ENCODE results near the gene WSB2. TPM values are rescaled to one million over a fixed set of nuclear protein-coding genes. Genes with fewer than 3 reads are reported as not detected.

WSB2 gene
- total RNA-seq, 1 experiment from 2014 or later: 203 TPM

DNA sequence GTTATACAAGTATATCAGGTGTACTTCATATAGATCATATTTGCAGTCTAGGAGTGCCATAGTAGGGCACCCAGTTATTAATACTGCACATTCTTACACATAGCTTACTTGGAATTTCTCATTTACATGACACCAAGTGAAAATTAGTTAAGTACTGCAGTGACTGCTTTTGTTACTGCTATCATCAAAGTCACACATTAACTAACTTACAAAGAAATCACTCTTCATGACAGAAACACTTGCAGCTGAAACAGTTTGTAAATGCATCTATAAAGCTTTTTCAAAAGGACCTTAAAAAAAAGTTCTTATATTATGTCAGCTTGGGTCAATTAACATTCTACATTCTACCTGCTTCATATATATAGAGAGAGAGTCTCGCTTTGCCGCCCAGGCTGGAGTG, 62.3 kb downstream of the WSB2 start:
- CTCF ChIA-PET: no interaction called here
- BruUV-seq (replicated peaks): no TSS peak
- Histone ChIP-seq H3K36me3 (ENCODE audit: low read depth, low read length) (no peaks in the 10 kb centered on the region), H3K9me3 (ENCODE audit: low read length) (no peaks in the 10 kb centered on the region), H3K4me3 (ENCODE audit: low read length) (no peak overlapping the region), H3K4me2 (ENCODE audit: low read length) (no peak overlapping the region), H3K4me1 (ENCODE audit: insufficient read depth, low read length) (no peaks in the 10 kb centered on the region), H3K27me3 (ENCODE audit: low read length) (no peaks in the 10 kb centered on the region), H3K9ac (ENCODE audit: low read length) (no peak overlapping the region), H3K27ac (ENCODE audit: low read length) (no peak overlapping the region), H3K9me2 (replicated peaks; ENCODE audit: low read length) (no peaks in the 10 kb centered on the region), H3F3A (ENCODE audit: low read length, unreplicated experiment) (no peaks in the 10 kb centered on the region), H3K79me2 (ENCODE audit: low read length) (no peaks in the 10 kb centered on the region), H4K20me1 (ENCODE audit: low read length) (no peaks in the 10 kb centered on the region), H2AFZ (ENCODE audit: low read length) (no peak overlapping the region)
- POLR2A ChIA-PET (ENCODE audit: unreplicated experiment): interaction anchor here (0.7 kb wide), 1 partner anchor 42 kb away, joined by 4 read pairs; no protein-coding TSS in a partner anchor
- no peak for DNase-seq
- no peak for ATAC-seq
- intact Hi-C loops (cut with micrococcal nuclease): no loop called here
- TF ChIP-seq EZH2phosphoT487 (IDR thresholded peaks at IDR 0.05; ENCODE audit: borderline replicate concordance, low read length) (no peak), EZH2 (IDR thresholded peaks at IDR 0.05; ENCODE audit: low read length, unreplicated experiment) (no peak)
- TF ChIP-seq, protein P1, sequence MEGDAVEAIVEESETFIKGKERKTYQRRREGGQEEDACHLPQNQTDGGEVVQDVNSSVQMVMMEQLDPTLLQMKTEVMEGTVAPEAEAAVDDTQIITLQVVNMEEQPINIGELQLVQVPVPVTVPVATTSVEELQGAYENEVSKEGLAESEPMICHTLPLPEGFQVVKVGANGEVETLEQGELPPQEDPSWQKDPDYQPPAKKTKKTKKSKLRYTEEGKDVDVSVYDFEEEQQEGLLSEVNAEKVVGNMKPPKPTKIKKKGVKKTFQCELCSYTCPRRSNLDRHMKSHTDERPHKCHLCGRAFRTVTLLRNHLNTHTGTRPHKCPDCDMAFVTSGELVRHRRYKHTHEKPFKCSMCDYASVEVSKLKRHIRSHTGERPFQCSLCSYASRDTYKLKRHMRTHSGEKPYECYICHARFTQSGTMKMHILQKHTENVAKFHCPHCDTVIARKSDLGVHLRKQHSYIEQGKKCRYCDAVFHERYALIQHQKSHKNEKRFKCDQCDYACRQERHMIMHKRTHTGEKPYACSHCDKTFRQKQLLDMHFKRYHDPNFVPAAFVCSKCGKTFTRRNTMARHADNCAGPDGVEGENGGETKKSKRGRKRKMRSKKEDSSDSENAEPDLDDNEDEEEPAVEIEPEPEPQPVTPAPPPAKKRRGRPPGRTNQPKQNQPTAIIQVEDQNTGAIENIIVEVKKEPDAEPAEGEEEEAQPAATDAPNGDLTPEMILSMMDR (conservative IDR thresholded peaks at IDR 0.05; ENCODE audit: low read depth, low read length): no peak

DNA sequence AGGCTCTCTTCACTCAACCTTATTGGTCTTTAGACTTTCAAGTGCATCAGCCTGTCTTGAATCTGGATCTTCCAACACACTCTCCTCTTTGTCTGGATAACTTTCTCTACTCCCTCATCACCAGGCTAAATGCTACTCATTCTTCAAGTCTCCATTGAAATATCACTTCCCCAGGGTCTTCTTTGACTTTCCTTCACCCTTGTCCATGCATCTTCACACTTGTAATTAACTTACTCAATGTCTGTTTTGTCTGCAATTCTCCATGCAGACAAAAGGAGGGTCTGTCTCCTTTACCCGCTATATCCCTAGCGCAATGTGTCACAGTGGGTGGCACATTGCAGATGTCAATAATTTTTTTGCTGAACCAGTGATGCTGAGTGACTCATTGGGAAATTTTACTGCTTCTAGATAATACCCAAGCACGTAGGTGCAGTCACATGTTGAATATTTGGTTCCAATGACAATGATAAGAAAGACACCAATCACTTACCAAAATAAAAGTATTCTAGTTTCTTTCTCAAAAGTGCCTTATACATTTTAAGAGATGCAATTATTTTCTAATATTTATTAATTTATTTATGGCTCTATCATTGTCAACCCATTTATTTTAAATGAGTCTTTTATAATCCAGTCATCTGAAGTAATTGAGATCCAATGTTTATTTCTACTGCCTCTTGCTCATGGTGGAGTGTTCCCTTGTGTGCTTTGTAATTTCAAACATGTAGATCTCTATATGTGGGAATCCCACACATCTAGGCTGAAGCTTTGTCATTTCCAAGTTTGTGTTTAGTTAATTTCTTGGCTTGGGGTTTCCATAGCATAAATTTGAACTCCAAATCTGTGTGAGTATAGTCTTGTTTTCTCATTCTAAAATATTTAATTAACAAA, 66.2 kb downstream of the WSB2 start:
- no peak overlapping the region for H3K9ac ChIP-seq (ENCODE audit: low read length)
- H3K4me3 ChIP-seq (ENCODE audit: low read length): no peak overlapping the region
- no peaks in the 10 kb centered on the region for H3K4me1 ChIP-seq (ENCODE audit: insufficient read depth, low read length)
- no peaks in the 10 kb centered on the region for H3K36me3 ChIP-seq (ENCODE audit: low read depth, low read length)
- intact Hi-C loops (cut with micrococcal nuclease): no loop called here
- BruUV-seq (replicated peaks): no TSS peak
- POLR2A ChIA-PET (ENCODE audit: unreplicated experiment): no interaction called here
- CTCF ChIA-PET: no interaction called here
- H3K27ac ChIP-seq (ENCODE audit: low read length): no peak overlapping the region
- DNase-seq (no peak), ATAC-seq (no peak)
- H4K20me1 ChIP-seq (ENCODE audit: low read length): no peaks in the 10 kb centered on the region
- H3K9me2 ChIP-seq (replicated peaks; ENCODE audit: low read length): no peaks in the 10 kb centered on the region
- H3K9me3 ChIP-seq (ENCODE audit: low read length): no peaks in the 10 kb centered on the region
- TF ChIP-seq EZH2phosphoT487 (IDR thresholded peaks at IDR 0.05; ENCODE audit: borderline replicate concordance, low read length): no peak
- TF ChIP-seq, protein P1 (conservative IDR thresholded peaks at IDR 0.05; ENCODE audit: low read depth, low read length): no peak
- no peak for TF ChIP-seq EZH2 (IDR thresholded peaks at IDR 0.05; ENCODE audit: low read length, unreplicated experiment)
- no peak overlapping the region for H3K4me2 ChIP-seq (ENCODE audit: low read length)
- no peaks in the 10 kb centered on the region for H3K27me3 ChIP-seq (ENCODE audit: low read length)
- H3F3A ChIP-seq (ENCODE audit: low read length, unreplicated experiment): no peaks in the 10 kb centered on the region
- no peaks in the 10 kb centered on the region for H3K79me2 ChIP-seq (ENCODE audit: low read length)
- H2AFZ ChIP-seq (ENCODE audit: low read length): no peak overlapping the region

Measured in PC-3 (cell line).